HG03439 (cell line): ENCODE results near the gene CCDC178.
"Not testable (repeated sequence)": the region's sequence is repeated elsewhere in the genome, so short reads cannot be mapped to it uniquely, and the experiment has no call there.

Source experiments
- ATAC-seq: cut with Tn5 transposase; IDR thresholded peaks from one replicate; pipeline ENCODE4 v1.9.1; 2021; ENCODE audit warnings: mild to moderate bottlenecking, moderate library complexity; ENCODE audit not compliant: unreplicated experiment

Gene CCDC178, protein sequence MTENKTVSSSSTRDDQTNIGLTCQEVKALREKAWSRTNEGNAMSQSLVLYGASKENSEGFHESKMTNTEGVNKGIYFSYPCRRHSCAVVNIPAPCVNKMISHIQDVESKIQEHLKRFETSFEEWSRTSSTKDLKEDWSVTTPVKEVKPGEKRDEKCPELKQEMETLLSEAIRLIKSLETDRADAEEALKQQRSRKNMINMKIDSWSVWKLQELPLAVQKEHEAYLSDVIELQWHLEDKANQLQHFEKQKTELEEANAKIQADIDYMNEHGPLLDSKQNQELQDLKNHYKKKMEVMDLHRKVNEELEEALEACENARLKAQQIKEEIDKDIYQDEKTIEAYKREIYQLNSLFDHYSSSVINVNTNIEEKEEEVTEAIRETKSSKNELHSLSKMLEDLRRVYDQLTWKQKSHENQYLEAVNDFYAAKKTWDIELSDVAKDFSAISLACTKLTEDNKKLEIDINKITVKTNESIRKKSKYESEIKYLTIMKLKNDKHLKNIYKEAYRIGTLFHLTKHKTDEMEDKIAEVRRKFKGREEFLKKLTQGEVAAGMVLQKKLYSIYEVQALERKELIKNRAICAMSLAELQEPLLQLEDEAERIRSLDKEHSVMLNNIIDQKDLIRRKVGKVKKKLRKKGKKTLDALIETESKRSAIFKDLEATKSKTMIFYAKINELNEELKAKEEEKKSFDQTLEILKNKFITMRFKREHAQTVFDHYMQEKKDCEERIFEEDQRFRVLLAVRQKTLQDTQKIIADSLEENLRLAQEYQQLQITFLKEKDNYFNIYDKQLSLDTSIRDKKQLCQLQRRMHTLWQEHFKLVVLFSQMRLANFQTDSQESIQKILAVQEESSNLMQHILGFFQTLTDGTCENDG

GRCh38 chr18:33440060-33441043 is at the start of gene CCDC178:
TSS of gene CCDC178 (minus strand) at chr18:33440721. CDS start at chr18:33412088, 28,633 bp downstream.
- no peak for ATAC-seq

DNA sequence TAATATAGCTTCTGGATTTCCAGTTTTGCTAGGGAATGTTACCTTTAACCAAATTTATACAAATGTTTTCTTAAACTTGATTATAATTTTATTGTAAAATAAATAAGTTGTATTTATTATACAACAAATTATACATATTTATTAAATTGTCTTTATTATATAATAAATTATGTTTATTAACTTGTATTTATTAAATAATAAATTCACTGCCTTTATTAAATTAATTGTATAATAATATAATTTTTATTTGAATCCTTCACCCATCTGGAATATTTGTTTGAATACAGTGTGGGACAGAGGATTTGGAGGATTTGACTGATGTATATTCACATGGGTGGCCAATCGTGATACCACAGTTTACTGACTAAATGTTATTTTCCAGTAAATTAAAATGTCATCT is 43.4 kb upstream of the CCDC178 start:
- no peak for ATAC-seq

DNA sequence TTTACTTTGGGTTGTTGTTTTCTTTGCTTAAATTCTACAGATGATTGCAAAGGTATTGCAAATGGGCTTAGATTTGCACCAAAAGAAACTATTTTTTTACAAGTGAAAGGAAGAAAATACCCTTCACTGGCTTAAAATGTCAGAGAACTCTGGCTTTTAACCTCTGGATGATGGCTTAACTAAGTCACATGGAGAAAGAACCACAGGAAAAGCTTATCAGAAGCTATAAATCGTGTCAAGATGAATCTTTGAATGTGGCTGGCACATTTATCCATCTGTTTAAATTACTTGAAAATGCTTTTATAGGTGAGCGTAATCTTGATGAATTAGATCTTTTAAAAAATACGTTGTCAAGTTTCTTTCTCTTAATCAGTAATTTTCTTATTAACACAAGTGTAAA is 32.0 kb upstream of the CCDC178 start:
- ATAC-seq: no peak

DNA sequence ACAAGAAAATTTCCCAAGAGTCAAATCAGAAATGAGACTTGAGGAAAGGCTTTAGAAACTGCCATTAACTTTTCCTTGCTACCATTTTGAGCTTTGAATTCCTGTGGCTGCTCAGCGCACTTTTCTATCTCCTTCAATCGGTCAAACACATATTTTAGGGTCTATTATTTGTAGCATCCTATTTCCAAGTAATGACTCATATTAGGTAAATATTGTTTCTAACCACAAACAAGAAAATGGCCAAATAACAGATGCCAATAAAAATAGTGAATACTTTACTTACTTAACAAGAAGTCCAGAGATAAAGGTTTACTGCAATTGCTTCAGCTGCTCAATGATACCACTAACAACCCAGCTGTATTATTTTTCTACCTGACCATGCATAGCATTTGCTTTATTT is 29.7 kb upstream of the CCDC178 start:
- no peak for ATAC-seq

GRCh38 chr18:33469699-33470098 is 29.2 kb upstream of the CCDC178 start:
- ATAC-seq: no peak

GRCh38 chr18:33467531-33467930 is 27.0 kb upstream of the CCDC178 start:
- no peak for ATAC-seq

DNA sequence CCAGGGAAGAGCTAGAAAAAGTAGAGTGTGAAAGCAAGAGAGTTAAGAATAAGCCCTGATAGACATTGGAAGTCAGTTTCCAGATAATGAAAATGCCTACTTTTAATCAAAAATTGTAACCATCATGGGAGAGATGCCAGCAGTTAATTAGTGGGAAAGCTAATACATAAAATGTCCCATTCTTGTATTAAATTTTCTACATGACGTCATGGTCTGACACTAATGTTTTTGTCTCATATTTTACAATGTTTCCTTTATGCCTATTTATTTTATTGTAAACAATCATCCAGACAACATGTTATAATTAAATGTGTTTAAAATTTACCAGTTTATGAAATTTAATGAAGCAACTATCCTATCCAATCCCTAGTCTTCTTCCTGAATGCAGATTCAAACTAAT is 26.3 kb upstream of the CCDC178 start:
- ATAC-seq: no peak

DNA sequence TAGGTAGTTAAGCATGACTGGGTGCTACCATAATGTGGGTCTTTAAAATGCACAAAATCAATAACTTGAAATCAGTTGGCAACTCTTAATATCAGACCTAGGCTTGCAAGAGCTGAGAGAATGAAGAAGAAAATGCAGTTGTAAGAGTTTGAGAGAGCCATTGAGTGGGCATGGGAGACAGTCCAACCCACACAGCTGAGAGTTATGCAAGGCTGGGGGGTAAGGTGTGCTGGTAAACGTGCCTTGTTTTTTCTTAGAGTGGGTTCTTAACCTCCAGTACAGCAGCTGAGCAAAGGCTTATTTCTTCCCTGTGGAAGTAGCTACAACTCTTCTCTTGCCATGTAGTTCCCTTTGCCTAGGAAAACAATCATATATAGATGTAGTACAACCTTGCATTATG is 20.2 kb upstream of the CCDC178 start:
- no peak for ATAC-seq

- no peak for ATAC-seq
These were observed 19.1 kb upstream of the CCDC178 start for GRCh38 chr18:33459612-33460011.

GRCh38 chr18:33446604-33447003 is 6.1 kb upstream of the CCDC178 start:
- ATAC-seq: no peak

- no peak for ATAC-seq
These were observed 4.2 kb upstream of the CCDC178 start for GRCh38 chr18:33444709-33445108.

GRCh38 chr18:33432857-33433256 is 7.7 kb downstream of the CCDC178 start:
- ATAC-seq: no peak

GRCh38 chr18:33427549-33427948 is 13.0 kb downstream of the CCDC178 start:
- no peak for ATAC-seq

DNA sequence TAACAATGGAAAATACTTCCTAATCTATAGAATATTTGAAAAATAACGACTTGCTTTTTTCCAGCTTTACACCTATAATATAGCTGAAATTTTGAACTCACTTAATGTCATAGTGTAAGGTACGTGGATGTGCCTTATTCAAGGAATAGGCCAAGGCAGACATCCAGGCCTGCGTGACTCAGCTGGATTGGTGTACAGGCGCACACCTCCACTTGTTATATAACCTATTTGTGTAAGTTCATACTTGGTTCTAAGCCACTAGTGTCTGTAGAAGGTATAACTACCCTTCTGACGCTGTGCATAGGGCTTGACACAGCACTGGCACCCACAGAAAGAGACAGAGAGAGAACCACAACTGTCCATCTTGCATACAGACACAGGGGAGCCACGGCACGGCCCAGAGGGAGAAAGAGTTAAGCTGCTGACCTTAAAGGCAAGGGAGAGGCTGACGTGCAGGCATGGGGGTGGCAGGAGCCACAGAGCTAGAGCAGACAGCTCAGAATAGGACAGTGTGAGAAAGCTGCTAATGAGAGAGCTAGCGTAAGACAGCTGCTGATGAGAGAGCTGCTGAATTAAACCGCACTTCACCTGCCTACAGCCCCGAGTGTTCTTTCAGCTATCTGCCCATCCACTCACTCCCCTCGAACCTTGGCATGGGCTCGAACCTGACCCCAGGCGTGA is 16.1 kb downstream of the CCDC178 start:
- no peak for ATAC-seq

GRCh38 chr18:33421225-33421624 is 19.3 kb downstream of the CCDC178 start:
- no peak for ATAC-seq

DNA sequence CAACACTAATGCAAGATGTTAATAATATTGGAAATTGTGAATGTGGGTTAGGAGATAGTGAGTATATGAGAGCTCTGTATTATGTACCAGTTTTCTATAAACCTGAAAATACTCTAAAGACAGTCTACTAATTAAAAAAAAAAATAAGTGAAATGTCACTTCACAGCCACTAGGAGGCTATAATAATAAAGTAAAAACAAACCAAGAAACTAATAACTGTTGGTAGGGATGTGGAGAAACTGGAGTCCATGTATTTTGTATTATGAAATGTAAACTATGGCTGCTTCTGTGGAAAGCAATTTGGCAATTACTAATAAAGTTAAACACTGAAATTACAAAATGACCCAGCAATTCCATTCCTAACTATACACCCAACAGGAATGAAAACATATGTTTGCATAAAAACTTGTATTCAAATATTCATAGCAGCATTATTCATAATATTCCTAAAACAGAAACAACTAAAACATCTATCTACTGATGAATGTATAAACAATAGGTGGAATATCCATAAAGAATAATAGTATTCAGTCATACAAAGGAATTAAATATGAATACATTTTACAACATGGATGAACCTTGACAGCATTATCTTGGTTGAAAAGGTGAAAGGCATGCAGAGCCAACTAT is 36.2 kb downstream of the CCDC178 start:
- ATAC-seq: no peak

DNA sequence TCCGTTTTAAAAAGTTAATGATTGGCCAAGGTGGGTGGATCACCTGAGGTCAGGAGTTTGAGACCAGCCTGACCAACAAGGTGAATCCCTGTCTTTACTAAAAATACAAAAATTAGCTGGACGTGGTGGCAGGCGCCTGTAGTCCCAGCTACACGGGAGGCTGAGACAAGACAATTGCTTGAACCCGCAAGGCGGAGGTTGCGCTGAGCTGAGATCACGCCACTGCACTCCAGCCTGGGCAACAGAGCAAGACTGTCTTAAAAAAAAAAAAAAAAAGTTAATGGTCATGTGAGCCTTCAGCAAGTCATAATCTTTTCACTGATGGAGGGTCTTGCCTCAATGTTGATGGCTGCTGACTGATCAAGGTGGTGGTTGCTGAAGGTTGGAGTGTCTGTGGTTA is 41.6 kb downstream of the CCDC178 start:
- not testable (repeated sequence) for ATAC-seq

DNA sequence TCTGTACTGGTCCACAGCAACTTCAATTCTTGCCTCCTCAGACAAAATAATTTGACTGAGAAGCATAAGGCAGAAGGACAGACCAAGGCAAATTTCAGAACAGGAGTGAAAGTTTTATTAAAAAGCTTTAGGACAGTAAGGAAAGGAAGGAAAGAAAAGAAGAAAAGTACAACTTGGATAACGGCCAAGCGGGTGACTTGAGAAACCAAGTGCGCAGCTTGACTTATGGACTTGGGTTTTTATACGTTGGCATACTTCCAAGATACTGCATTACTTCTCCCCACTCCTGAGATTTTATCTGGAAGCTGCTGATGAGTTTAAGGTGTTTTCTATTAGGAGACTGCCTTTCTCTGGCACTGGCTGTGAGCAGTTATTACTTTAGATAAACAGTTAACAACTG is 64.7 kb downstream of the CCDC178 start:
- ATAC-seq: no peak

DNA sequence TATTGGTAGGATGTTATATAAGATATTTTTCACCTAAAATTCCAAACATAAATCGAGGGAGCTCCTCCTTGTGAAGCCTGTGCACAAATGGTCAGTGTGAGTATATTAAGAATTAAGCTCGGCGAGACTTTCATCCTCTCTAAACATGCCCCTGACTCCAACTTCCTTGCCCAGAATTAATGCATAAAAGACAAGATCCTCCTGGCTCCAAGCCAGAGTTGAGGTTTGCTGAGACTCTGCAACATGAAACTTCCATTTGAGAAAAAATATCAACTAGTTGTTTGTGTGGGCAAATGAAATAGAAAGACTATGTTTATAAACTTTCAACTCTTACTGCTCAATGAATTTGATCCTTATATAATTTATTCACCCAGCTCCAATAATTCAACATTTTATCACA is 68.1 kb downstream of the CCDC178 start:
- no peak for ATAC-seq
